K562 (cell line): ENCODE measurements around the gene LRRC9. TPM values are rescaled to one million over a fixed set of nuclear protein-coding genes. Genes with fewer than 3 reads are reported as not detected.
A peak's percentile ranks its signal among the peaks of the same experiment; 100 is the strongest.

Source experiments
- ARID1B ChIP-seq: fragments of 450-650 bp; IDR thresholded peaks from 2 replicates; pipeline ENCODE4 v1.6.1; 2016; ENCODE audit warnings: antibody characterized with exemption, mild to moderate bottlenecking, inconsistent platforms
- FUS ChIP-seq: fragments of 200-400 bp; formaldehyde crosslinking; optimal IDR thresholded peaks from 2 replicates; pipeline ENCODE3; 2017; ENCODE audit warnings: low read depth, low read length
- GABPB2 ChIP-seq: fragments of 250-450 bp; sonication (Bioruptor Pico); conservative IDR thresholded peaks from 2 replicates; pipeline ENCODE4 v1.5.1; 2021; ENCODE audit warnings: mild to moderate bottlenecking
- GATAD2B ChIP-seq: fragments of 450-650 bp; IDR thresholded peaks from 2 replicates; pipeline ENCODE4 v1.6.1; 2017; ENCODE audit warnings: mild to moderate bottlenecking, borderline replicate concordance
- SLC30A9 ChIP-seq: fragments of 250-450 bp; sonication (Bioruptor Pico); IDR thresholded peaks from 2 replicates; pipeline ENCODE4 v1.8.0; 2022; ENCODE audit warnings: mild to moderate bottlenecking, moderate library complexity
- SMARCE1 ChIP-seq: fragments of 450-650 bp; IDR thresholded peaks from 2 replicates; pipeline ENCODE4 v1.7.1; 2016; ENCODE audit warnings: mild to moderate bottlenecking
- TAL1 ChIP-seq: fragments of 450-650 bp; IDR thresholded peaks from 2 replicates; pipeline ENCODE4 v1.6.1; 2016; ENCODE audit warnings: mild to moderate bottlenecking
- ZNF146 ChIP-seq: IDR thresholded peaks from one replicate; pipeline ENCODE4 v1.6.1; 2018; ENCODE audit warnings: missing compliant biosample characterization; ENCODE audit not compliant: unreplicated experiment
- polyA plus RNA-seq, 8 experiments: library from polyadenylated mRNA; depleted of rRNA in 4 of 8; stranded (reverse) in 5 of 8; unstranded in 3 of 8; fragments of >200 nt; fragmentation: Nextera tagmentation in 2 of 8; fragmentation: Illumina TruSeq in 1 of 8; extraction: Ambion mirVana in 2 of 8; extraction: Trizol in 1 of 8; gene quantifications; 2 replicates each; pipeline versions ENCODE4 v1.2.1 to v1.2.3, GENCODE V29; 2011 to 2014; ENCODE audit warnings: inconsistent platforms in 1 of 8, missing spikeins in 1 of 8
- total RNA-seq, 7 experiments: library from RNA; depleted of rRNA in 6 of 7; stranded (reverse); fragments of >200 nt in 6 of 7; fragmentation: Illumina TruSeq in 2 of 7; extraction: Trizol in 2 of 7; gene quantifications; 2 replicates each; pipeline versions ENCODE4 v1.2.1 to v1.2.3, GENCODE V29; 2011 to 2021; ENCODE audit warnings: low replicate concordance in 1 of 7
- TF ChIP-seq, protein P1 (sequence below): fragments of 250-450 bp; sonication (Bioruptor Pico); IDR thresholded peaks from 2 replicates; pipeline ENCODE4 v1.8.0; 2021; ENCODE audit warnings: moderate library complexity, mild to moderate bottlenecking, inconsistent platforms
- TF ChIP-seq, protein P2 (sequence below), 2 experiments: fragments of 450-650 bp; IDR thresholded peaks; 2 replicates each; pipeline ENCODE4 v1.6.1; 2016
- TF ChIP-seq, protein P3 (sequence below), 2 experiments: fragments of 450-650 bp; IDR thresholded peaks; 2 replicates each; pipeline ENCODE4 v1.6.1; 2016; ENCODE audit warnings: mild to moderate bottlenecking in 2 of 2, borderline replicate concordance in 1 of 2, low read depth in 1 of 2, moderate library complexity in 1 of 2
- TF ChIP-seq, protein P4 (sequence below): fragments of 450-650 bp; IDR thresholded peaks from 2 replicates; pipeline ENCODE4 v1.6.1; 2016

Gene LRRC9
- total and polyA plus RNA-seq, 9 of the 15 experiments (the other 6 are each of a cell fraction or from before 2014, with no cell fraction given), result not detected

DNA sequence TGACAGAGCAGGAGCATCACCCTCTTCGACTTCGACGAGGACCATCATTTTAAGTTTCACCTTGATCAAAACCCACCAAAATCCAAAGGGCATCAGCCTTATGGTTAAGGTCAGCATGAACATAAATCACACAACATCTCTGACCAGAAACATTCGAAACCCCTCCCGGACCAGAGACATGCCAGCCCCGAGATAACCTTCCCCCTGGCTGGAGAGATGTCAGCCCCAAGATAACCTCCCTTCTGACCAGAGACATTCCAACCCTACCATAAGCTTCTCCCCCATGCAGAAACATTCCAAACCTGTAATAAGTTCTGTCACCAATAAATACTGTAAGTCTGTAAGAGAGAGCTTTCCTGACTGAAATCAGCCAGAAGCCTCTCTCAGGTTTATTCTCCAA lies 178.0 kb downstream of the LRRC9 start (continued):
- TF ChIP-seq, protein P1, sequence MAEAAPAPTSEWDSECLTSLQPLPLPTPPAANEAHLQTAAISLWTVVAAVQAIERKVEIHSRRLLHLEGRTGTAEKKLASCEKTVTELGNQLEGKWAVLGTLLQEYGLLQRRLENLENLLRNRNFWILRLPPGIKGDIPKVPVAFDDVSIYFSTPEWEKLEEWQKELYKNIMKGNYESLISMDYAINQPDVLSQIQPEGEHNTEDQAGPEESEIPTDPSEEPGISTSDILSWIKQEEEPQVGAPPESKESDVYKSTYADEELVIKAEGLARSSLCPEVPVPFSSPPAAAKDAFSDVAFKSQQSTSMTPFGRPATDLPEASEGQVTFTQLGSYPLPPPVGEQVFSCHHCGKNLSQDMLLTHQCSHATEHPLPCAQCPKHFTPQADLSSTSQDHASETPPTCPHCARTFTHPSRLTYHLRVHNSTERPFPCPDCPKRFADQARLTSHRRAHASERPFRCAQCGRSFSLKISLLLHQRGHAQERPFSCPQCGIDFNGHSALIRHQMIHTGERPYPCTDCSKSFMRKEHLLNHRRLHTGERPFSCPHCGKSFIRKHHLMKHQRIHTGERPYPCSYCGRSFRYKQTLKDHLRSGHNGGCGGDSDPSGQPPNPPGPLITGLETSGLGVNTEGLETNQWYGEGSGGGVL, result no peak
- TF ChIP-seq, protein P2, sequence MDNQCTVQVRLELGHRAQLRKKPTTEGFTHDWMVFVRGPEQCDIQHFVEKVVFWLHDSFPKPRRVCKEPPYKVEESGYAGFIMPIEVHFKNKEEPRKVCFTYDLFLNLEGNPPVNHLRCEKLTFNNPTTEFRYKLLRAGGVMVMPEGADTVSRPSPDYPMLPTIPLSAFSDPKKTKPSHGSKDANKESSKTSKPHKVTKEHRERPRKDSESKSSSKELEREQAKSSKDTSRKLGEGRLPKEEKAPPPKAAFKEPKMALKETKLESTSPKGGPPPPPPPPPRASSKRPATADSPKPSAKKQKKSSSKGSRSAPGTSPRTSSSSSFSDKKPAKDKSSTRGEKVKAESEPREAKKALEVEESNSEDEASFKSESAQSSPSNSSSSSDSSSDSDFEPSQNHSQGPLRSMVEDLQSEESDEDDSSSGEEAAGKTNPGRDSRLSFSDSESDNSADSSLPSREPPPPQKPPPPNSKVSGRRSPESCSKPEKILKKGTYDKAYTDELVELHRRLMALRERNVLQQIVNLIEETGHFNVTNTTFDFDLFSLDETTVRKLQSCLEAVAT (IDR thresholded peaks at IDR 0.05), result no peak
- TF ChIP-seq FUS (no peak), GABPB2 (CRISPR knock-in tag) (no peak), SMARCE1 (0 out of 2 replicates have a peak, but pooled peaks have one; percentile 14), ARID1B (peak; percentile 73), GATAD2B (no peak), ZNF146 (CRISPR knock-in tag) (no peak), SLC30A9 (CRISPR knock-in tag) (no peak), TAL1 (peak; percentile 67)
- TF ChIP-seq, protein P3, sequence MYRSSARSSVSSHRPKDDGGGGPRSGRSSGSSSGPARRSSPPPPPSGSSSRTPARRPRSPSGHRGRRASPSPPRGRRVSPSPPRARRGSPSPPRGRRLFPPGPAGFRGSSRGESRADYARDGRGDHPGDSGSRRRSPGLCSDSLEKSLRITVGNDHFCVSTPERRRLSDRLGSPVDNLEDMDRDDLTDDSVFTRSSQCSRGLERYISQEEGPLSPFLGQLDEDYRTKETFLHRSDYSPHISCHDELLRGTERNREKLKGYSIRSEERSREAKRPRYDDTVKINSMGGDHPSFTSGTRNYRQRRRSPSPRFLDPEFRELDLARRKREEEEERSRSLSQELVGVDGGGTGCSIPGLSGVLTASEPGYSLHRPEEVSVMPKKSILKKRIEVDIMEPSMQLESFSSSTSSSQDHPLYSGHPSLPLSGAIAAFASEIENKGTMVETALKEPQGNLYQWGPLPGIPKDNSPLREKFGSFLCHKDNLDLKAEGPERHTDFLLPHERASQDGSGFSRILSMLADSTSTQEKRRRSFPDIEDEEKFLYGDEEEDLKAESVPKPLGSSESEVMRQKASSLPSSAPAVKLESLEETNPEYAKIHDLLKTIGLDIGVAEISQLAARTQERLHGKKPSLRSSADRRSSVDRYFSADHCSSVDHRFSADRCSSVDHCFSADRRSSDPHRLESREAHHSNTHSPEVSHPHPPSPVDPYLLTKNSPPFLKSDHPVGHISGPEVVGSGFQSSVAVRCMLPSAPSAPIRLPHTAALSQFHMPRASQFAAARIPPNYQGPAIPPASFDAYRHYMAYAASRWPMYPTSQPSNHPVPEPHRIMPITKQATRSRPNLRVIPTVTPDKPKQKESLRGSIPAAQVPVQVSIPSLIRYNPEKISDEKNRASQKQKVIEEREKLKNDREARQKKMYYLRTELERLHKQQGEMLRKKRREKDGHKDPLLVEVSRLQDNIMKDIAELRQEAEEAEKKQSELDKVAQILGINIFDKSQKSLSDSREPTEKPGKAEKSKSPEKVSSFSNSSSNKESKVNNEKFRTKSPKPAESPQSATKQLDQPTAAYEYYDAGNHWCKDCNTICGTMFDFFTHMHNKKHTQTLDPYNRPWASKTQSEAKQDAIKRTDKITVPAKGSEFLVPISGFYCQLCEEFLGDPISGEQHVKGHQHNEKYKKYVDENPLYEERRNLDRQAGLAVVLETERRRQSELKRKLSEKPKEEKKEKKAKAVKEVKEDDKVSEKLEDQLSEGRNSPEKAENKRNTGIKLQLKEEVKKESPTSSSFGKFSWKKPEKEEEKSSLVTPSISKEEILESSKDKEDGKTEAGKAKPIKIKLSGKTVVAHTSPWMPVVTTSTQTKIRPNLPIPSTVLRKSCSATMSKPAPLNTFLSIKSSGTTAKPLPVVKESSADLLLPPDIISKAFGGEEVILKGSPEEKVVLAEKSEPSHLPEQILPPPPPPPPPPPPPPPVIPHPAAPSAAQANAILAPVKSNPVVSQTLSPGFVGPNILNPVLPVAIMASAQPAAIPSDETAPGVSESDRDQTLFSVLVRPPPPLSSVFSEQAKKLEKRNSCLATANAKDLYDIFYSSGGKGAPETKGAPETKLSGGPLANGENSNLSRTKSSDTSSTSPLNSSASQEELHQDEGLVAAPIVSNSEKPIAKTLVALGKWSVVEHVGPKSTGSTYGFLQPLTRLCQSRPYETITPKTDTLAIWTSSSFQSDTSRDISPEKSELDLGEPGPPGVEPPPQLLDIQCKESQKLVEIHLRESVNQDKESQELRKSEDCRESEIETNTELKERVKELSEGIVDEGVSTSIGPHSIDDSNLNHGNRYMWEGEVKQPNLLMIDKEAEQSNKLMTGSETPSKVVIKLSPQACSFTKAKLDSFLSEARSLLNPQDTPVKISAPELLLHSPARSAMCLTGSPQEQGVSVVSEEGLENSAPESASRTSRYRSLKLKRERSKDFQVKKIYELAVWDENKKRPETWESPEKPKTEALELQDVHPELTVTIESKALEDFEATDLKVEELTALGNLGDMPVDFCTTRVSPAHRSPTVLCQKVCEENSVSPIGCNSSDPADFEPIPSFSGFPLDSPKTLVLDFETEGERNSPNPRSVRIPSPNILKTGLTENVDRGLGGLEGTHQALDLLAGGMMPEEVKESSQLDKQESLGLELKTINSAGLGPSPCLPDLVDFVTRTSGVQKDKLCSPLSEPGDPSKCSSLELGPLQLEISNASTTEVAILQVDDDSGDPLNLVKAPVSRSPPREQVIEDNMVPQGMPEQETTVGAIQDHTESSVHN (IDR thresholded peaks at IDR 0.05; ENCODE audit: borderline replicate concordance in 1 of 2, low read depth in 1 of 2), result no peak
- TF ChIP-seq, protein P4, sequence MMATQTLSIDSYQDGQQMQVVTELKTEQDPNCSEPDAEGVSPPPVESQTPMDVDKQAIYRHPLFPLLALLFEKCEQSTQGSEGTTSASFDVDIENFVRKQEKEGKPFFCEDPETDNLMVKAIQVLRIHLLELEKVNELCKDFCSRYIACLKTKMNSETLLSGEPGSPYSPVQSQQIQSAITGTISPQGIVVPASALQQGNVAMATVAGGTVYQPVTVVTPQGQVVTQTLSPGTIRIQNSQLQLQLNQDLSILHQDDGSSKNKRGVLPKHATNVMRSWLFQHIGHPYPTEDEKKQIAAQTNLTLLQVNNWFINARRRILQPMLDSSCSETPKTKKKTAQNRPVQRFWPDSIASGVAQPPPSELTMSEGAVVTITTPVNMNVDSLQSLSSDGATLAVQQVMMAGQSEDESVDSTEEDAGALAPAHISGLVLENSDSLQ, result peak; percentile 73
